Stimulated activated CD4-positive, alpha-beta T cell treated with anti-CD3 and anti-CD28 coated beads, TNF-alpha, amount 100 ng/mL, for 4 hours (primary cell): Measurements from ENCODE around the gene PTPRN2.
"Not testable (repeated sequence)": the region's sequence is repeated elsewhere in the genome, so short reads cannot be mapped to it uniquely, and the experiment has no call there.

Source experiments
- DNase-seq, 3 experiments: peaks; one replicate each; pipeline ENCODE4 v3.0.0-alpha.2; 2020; ENCODE audit warnings: low read depth in 3 of 3

The PTPRN2 gene

DNA sequence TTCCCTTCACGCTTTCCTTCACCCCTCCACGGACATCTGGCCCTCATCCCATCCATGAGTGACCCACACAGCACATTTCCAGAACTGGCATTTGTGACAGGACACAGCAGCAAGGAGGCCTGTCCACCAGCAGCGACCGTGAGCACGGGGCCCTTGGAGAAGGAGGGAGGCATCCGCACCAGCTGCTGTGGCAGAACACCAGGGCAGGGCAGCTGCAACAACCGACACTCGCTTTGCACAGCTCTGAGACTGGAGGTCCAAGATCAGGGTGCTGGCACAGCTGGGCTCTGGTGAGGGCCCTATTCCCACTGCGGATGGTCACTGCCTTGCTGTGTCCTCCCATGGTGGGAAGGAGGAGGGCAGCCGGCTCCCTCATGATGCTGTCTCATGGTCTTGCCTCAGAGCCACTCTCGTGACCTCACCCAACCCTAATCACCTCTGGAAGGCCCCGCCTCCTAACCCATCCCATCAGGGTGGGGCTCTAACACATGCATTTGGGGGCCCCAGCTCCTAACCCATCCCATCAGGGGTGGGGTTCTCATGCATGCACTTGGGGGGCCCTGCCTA, 36.7 kb downstream of the PTPRN2 start:
- no peak for DNase-seq

DNA sequence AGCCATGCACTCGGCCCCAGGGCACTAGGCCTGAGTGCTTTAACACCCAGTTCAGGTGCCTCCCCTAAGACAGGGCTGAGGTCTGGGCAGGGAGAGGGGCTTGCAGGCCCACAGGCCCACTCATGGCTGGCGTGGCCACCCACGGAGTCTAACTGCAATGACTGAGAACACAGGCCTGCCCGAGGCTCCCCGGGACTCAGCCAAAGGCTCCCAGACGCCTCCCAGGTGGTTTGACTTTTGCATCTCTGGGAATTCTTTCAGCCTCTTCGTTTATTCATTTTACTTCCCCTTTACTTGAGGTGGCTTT, 37.3 kb downstream of the PTPRN2 start:
- no peak for DNase-seq

DNA sequence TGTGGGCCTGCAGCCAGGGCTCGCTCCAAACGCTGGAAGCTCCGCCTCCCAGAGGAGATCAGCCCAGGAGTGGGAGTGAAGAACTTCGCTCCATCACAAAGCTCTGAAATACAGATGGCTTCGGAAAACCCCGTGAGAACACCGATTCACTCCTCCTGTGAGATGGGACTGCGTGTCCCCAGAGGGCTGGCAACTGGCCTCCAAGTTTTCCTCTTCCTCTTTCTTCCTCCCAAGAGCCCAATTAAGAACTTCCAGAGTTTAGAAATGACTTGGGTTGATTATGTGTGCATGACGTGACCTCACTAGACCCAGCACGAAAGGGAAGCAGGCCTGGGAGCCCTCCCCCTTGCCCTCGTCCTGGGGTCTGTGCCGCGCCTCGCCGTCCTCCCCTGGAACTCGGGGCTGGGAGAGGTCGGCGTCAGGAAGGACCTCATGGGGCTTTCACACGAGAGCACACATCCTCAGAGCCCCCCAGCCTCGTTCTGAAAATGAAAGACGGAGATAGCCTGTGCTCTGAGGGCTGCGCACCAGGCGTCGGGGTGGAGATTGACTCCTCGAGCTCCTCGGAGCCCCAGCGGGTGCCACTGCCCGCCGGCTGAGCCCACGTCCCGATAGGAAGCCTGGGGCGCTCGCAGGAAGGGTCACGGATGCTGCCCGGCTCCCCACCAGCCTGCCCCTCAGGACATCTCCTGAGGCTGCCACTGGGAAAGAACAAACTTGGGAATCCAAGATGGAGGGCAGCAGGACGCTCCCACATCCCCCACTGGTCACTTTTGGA, 37.8 kb downstream of the PTPRN2 start:
- no peak for DNase-seq

DNA sequence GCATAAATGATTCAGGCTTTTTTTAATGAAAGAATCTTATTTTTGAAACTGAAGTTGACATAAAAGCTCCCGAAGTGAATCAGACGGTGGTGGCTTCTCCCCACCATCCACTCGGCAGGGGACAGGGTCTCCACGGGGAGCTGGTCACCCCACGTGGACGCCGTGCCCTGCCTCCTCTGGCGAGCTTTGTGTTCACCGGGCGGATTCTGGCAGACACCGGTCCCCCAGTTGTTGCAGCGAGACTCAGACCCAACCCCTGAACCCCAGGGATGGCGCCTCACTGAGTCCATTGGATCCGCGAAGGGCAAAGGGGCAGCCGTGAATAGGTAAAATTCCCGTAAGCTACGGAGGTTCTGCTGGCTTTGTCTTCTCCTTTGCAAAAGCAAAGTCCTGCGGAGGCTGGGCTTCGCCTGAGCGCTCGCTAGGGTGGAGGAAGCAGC, 38.4 kb downstream of the PTPRN2 start:
- no peak for DNase-seq

DNA sequence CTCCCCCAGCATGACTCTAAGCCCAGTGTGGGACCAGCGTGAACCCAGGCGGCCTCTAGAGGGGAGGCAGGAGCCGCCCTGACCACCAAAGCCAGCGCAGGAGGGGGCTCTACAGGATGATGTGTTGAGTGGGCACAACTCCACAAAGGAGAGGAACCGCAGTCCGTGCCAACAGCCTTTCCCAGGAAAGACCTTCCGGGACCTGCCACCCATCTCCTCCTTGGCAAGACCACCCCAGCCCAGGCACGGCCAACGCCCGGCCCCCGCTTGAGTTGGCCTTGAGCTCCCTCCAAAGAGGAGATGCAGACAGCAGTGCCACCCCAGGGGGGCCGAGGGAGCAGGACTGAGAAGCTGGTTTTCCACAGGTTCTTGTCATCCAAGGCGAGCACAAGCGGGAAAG, 38.9 kb downstream of the PTPRN2 start:
- DNase-seq: no peak

DNA sequence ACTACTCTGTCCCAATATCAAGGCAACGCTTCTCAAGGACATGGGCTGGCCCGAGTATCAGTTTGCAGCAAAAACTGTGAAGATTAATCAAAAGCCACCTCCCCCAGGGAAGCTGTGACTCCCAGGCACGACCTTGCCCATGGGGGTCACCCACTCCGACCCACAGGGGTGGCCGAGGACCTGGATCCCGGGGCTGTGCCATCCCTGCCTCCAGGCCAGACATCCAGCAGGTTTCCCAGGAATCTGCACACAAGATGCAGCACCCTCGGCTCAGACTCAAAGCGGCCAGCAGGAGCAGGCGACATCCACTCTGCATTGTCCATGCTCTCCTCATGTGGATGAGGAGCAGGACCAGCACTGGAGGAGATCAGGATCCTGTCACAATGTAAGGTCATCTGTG, 39.8 kb downstream of the PTPRN2 start:
- no peak for DNase-seq

DNA sequence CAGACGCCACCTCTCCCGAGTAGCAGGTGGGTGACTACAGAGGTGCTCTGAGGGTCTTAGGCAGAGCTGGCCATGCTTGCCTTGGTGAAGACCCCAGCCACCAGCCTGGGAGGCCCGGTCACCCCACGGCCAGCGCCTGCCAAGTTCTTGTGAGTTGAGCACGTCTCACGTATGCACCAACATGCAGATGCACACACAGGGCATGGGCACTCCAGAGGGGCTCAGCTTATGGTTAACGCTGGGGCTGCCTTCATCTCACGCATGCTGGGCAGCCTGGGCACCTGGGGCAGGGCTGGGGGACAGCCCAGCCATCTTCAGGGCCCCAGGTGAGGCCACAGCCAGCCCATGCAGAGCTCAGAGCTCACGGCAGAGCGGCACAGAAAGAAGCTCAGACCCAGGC, 41.0 kb downstream of the PTPRN2 start:
- no peak for DNase-seq

DNA sequence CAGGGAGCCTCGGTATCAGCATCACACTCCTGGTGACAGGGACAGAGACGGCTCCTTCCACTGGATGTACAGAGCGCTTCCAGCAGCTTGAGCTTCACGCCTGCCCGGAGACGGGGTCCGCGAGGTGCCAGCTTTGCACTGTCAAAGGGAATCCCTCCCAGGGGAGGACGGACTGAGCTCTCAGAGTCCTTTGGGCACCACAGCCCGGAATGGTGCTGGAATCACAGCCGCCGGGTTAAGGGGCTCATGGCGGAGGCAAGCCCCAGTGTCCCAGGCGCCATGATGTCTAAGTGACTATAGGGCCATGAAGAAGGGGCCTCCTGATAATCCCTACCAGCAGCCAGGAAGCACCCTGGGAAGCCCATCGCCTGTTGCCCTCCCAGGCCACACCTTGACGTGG, 41.4 kb downstream of the PTPRN2 start:
- no peak for DNase-seq

DNA sequence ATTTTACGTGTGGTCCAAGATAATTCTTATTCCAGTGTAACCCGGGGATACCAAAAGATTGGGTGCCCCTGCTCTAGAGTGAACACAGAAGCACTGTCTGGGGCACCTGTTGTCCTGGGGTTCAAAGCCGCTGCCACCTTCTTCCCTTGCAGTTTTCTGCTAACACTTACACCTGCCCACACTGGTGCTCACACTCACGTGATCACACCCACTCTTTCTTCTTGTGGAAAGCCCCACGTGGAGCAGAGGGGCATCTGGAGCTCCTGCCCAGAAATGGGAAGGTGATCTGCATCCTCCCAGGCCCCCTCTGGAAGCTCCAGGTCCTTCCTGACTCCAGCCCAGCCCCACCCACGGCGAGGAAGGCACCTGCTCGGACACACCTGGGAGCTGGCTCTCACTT, 42.9 kb downstream of the PTPRN2 start:
- no peak for DNase-seq

DNA sequence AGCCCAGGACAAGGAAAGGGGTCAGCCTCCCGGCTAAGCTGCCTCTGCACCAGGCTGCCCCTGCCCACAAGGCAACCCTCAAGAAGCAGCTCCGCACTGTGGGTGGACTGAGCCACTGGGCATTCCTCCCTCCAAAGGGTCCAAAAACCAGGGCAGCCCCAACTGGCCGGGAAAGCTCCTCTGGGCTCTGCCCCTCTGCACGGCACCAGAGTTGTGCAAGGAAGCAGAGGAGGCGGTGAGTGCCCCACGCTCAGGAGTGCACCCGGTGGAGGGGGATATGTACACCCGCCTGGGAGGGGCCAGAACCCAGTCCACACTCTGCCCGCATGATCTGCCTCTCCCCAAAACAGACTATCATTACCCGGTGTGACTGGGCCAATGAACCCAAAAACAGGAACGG, 43.8 kb downstream of the PTPRN2 start:
- no peak for DNase-seq

DNA sequence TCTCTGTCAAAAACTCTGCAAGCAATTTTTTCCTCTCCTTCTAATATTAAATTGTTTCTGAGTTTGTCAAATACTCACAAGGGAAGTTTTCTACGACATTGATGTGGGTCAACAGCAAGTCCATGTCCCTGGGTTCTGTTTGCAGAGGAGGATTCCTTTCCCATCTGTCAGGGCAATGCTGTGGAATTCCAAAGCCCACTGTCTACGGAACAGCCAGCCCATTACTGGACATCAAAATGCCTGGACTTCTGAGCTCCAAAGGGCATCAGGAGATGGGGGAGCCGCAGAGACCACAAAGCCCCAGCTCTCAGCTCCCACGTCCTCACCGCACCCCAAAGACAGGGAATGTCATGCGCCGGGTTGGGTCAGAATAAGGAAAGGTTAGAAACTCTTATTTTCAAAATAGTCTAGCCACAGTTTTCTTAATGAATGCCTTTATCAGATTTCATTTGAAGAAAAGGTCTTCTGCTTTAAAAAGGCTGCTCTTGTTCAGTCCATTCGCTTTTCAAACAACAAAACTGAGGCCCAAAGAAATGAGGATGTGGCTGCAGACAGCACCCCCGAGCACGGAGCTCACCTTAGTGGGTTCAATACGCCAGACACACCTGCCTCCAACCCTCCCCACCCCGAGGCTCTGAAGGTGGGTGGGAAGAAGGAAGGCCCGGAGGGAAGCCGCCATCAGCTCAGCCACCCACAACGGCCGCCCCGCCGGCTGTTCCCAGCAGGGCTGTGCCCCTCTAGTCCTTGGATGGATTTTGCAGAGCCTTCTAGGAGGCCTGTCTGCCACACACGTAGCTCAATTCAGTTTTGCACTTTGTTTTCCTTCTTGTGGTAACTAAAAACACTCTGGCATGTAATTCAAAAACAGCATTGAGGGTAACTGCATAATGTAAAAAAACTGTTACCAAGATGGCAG, 44.7 kb downstream of the PTPRN2 start:
- no peak for DNase-seq

DNA sequence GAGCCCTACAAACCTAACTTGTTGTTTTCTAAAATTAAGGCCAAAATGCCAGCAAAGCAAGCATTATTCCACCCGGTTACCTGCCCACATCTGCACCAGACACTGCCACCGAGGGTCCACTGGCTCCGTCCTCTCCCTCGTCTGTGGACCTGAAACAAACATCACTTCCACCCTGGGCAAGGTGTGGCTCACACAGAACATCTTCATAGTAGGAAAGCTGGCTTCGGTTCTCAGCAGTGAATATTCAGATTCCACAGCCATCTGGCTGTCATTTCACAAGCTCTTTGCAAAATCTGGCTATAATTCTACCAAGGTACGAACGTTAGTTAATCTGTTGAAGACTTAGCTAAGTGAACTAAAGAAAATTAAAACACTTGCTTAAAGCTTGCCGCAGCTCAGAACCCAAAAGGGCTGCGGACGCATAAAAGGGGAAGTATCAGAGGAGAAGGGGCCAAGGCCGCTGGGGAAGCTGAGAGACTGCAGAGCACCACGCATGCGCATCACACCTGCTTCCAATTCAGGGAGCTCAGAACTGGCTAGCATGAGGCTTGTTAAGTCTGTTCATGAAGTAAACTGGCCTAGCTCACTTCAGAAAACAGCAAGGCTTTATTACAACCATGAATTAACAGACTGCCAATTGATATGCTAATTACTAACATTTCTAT, 46.1 kb downstream of the PTPRN2 start:
- DNase-seq: no peak

DNA sequence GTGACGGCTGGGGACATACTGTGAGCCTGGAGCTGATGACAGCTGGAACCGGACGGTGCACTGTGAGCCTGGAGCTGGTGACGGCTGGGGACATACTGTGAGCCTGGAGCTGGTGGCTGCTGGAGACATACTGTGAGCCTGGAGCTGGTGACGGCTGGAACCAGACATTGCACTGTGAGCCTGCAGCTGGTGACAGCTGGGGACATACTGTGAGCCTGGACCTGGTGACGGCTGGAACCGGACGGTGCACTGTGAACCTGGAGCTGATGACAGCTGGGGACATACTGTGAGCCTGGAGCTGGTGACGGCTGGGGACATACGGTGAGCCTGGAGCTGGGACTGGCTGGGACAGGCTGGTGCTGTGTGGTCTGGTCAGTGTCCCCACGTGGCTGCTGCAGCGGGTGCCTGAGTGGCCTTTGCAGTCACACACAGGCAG, 47.9 kb downstream of the PTPRN2 start:
- no peak for DNase-seq

DNA sequence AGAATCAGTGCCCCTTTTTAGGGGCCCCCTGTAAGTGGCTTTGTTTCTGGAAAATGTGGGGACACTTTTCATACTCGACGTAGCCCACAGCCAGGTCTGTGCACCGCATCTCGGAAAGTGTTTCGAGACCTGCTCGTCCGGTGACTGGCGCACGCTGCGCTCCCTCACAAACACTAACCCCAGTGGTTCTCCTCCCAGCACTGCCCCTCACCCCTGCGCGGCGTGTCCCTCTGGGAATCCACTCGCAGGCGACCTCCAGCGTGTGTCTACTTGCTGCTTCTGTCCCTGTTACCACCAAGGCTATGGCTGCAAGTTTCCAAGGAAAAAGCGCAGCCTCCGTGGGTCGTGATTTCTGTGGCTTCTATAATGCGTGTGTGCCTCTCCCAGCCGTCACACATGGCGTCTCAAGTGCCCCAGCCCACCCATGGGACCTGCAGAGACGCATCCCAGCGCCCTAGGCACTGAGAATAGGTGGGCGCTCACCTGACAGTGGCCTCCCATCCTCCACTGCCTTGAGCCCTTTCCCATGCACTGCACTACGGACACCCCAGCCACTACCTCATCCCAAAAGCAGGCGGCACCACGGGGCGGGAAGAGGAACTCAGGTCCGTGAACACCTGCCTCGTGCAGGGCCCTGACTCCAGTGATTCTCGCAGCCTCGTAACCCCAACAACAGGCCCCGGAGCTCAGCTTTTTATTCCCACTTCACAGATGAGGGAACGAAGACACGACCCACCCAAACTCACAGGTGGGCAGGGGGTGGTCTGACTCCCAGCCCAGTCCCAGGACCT, 49.3 kb downstream of the PTPRN2 start:
- no peak for DNase-seq

DNA sequence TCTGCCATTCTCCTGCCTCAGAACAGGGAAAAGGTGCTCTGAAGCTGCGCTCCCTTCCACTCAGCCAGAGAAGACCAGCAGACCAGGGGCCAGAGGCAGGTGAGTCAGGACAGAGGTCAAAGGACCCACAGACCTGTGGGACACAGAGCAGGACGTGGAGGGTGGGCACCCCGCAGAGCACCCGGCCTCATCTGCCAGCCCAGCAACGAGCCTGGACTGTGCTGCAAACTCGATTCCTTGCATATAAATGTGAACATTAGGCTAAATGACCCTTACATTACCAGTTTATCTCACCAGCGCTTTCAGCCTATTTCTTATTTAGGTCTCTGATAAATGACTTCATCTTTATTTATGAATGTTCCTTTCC, 50.1 kb downstream of the PTPRN2 start:
- DNase-seq: no peak

DNA sequence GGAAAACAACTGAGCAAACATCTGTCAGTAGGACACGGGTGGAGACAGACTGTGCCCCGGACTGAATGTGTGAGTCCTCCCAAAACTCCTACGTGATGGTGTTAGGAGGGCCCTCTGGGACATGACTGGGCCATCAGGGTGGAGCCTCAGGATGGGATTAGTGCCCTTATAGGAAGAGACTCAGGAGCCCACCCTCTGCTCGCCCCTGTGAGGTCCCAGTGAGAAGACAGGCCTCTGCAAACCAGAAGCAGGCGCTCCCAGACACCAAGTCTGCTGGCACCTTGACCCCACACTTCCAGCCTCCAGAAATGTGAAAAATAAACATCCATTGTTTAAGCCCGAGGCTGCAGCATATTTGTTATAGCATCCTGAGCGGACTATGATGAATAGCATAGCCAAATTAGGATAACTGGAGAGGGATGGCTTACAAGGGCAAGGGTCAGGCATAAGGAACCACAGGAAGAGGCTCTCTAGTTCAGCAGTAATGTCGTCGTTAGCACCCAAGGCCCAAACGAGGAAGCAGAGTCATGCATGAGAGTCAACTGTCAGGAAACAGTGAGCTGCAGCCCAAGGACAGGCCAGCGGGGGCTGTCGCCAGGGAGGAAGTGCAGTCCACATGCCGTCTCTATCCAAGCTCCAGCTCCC, 50.6 kb downstream of the PTPRN2 start:
- DNase-seq: no peak

DNA sequence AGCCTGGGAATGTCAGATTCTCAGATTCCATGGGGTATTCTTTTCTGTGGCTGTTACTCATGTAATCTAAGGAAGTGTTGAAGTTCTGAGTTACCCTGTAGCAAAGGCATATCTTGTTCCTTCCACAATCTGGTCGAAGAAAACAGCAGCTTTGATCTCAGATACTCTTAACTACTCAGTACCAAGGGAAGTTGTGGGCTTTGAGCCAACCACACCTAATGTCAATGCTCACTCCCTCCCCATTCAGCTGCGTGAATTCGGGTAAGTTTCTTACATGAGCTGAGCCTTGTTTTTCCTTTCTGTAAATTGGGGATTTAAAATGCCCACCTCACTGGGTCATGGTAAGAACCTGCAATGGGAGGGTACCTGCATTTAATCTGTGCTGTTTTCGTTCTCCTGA, 52.5 kb downstream of the PTPRN2 start:
- DNase-seq: no peak

DNA sequence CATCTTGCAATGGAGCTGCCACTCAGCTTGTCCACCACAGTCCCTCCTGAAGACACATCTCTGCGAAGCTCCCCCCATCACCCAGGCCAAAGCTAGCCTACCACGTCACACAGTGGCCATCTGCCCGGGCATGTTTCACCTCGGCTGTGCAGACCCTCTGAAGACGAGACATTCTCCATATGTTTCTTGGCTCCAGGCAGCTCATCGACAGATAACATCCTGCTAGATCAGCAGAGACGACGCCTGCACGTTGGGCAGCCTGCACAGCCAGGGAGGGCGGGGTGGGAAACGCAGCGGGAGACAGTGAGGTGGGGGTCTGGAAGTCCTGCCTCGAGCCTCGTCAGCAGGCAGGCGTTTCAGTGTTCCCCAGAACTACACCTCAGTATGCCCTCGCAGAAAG, 53.0 kb downstream of the PTPRN2 start:
- no peak for DNase-seq

DNA sequence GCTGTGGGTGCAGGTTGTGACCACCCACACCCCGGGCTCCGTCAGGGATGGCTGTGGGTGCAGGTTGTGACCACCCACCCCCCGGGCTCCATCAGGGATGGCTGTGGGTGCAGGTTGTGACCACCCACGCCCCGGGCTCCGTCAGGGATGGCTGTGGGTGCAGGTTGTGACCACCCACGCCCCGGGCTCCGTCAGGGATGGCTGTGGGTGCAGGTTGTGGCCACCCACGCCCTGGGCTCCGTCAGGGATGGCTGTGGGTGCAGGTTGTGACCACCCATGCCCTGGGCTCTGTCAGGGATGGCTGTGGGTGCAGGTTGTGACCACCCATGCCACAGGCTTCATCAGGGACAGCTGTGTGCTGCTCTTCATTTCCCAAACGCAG, 53.5 kb downstream of the PTPRN2 start:
- DNase-seq: not testable (repeated sequence)

DNA sequence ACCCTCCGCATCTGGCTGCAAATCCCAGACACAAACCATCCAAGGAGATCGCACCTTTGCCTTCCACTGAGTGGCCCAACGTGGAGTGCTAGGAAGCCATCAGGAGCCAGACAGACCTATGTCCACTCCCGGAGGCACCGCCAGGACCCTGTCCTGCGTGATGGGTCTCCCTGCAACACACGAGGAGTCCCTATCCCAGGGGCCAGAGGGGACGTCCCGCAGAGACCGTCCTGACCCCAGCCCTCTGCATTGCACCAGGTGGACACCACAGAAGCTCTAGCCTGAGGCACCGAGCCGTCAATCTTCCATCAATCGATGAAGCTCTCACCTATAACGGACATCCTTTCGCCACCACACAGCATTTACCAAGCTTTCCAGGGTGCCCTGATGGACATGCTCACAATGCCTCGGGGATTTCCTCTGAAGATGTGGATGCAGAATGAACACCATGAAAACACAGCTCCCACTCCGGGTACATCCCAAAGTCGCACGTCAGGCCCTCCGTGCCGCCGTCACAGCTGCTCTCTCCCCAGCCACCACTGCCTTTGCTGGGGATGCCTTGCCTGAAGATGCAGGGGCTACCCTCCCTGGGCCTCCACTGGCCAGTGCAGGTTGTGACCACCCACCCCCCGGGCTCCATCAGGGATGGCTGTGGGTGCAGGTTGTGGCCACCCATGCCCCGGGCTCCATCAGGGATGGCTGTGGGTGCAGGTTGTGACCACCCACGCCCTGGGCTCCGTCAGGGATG, 54.1 kb downstream of the PTPRN2 start:
- DNase-seq: no peak
